Epithelial cell of esophagus (primary cell): ENCODE measurements around the gene KCNMA1.
A peak's percentile ranks its signal among the peaks of the same experiment; 100 is the strongest.

Source experiments
- DNase-seq: peaks from one replicate; pipeline ENCODE4 v3.0.0; 2010; ENCODE audit warnings: low read depth
- H3K4me3 ChIP-seq: 2 replicates; pipeline ENCODE4 v1.5.1; 2011; ENCODE audit warnings: mild to moderate bottlenecking, low read length, control low read depth
- CTCF ChIP-seq: IDR thresholded peaks from 2 replicates; pipeline ENCODE4 v1.5.1; 2011; ENCODE audit warnings: low read depth, mild to moderate bottlenecking, low read length, control low read depth, inconsistent platforms; ENCODE audit not compliant: insufficient read depth; ENCODE audit errors: missing control alignments

Gene KCNMA1

DNA sequence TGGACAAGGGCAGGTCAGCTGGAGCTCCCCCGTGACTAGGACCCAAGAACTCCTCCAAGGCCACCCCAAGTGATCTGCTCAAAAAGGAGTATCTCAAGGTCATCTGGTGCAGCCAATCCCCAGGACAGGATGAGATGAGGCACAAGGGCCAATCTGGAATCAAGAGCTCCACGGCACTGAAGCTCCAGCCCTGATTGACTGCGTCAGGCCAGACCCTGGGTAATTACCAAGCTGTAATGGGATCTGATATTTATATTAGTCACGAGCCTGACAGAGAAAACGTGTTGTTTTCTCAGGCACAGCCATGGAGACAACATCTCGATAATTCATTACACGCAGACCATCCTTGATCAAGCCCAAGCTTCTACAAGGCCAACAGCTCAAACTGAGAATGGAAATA is 4.2 kb downstream of the KCNMA1 start:
- no peak for DNase-seq
- TF ChIP-seq CTCF, result no peak
- no peak overlapping the region for H3K4me3 ChIP-seq

DNA sequence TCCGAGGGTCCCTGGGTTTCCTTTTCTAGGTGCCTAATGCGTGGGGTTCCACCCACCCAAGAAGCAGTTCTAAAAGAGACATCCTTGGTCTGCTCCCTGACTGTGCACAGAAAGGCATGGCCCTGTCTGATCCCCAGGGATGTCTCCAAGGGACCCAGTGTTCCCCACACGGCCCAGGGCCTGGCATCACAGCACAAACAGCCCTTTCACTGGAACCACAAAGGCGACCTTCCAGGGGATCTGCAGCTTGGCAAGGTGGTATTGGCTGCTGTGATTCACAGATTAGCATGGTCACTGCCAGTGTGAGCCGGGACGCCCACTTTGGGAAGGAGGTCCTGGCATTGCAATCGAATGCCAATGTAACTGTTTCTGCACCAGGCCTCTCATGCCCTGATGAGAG is 6.4 kb downstream of the KCNMA1 start:
- no peak for TF ChIP-seq CTCF
- H3K4me3 ChIP-seq, result no peak overlapping the region
- DNase-seq, result no peak

DNA sequence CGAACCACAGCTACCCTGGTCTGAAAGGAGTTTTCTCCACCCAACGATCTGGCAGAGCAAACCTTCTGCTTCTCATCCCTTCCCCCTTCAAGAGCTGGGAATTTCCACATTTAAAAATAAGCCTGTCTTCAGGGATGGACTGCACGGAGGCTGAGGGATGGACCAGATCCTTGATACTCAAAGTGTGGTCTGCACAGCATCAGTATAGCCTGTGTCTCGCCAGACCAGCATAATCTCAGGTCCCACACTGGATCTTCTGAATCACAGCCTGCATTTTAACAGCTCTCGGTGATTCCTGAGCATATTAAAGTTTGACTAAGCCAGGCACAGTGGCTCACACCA is 7.1 kb downstream of the KCNMA1 start:
- H3K4me3 ChIP-seq, result no peak overlapping the region
- no peak for TF ChIP-seq CTCF
- no peak for DNase-seq

DNA sequence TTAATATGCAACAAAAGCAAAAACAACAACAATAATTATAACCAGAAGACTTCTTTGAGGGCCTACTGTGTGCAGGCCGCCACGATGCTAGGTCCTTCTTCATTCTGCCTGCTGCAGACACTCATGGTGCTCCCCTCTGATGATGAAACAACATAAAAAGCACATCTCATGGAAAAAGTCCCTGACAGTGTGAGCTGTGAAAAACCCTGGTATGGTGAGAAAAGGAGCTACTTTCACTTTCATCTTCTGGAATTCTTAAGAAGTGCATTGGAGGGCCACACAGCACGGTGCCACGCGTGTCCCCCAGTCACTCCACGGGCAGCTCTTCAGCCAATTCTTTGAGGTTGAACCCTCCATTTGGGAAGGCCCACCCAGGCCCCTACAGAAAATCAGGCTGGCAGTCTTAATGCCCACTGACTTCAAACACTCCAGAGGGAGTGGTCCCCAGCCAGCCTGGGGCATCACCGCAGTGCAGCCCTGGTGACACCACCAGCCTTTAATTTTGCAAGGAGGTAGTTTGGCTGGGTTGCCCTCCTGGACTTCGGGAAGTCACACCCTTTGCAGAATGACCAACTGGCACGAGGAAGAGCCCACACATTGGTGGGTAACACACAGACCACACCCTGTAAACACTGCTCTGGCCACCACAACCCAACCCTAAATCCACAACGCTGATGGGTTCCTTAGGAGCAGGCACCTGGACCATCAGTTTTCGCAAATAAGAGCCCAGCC is 7.7 kb downstream of the KCNMA1 start:
- no peak overlapping the region for H3K4me3 ChIP-seq
- no peak for DNase-seq
- TF ChIP-seq CTCF, result no peak

DNA sequence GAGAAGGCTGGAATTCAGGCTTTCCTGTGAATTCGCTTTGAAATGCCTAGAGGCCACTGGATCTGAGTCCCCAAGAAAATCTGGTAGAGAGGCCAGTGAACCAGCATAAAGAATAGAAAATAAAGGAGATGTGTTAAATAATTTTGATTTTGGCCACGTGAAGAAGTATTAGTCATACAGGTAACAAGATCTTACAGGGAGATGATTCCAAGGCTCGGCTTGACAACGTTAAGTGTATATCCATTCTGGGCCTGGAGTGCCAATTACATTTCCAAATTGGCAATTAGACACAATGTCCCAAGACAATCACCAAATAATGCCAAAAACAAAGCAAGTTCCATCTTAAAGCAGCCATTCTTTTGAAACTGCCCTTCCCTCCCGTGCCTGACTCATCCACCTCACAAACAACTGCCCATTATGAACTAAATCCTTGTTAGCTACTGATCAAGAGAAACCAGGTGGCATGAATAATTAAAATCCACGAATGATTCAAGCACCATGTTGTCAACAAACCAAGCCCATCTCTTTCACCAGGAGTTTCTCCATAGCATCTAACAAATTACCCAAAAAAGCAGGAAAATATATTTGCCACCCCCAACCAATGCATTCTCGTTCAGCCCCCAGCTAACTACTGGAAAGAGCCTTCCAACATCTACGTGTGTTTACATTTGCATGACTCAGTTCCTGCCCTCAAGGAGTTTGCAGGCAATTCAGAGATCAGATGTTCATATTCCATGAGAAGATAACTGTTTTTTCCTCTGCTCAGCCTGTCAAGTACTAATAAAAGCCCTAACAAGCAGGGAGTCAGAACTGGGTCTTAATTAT is 8.5 kb downstream of the KCNMA1 start:
- DNase-seq, result peak; percentile 78
- no peak for TF ChIP-seq CTCF
- no peak overlapping the region for H3K4me3 ChIP-seq

DNA sequence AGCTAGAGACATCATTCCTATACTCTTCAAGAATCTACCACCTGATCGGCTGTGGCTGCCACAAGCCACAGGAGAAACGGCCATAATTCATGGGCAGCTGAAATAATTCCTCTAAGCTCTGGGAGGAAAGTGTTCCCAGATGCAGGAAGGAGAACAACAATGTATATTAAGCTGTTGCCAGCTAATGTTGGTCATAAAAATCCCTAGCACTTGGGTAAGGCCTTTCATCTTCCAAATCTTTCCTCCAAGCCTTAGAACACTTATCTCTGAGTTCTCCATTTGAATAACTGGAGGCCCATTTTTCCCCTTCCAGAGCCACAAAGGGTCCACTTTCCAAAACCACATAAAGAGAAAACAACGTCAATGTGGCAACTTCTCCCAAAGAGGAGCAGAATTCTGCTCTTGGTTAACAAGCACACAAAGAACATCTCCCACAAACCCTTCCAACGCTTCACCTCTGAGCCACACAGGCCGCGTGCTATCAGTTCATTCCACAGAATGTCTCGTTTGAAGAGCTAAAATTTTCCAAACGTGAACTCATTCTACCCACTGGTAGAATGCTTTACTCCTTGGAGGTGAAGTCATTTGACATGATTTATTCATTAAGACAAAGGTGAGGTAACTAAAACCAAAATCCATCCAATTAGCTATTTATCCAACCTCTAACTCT is 11.2 kb downstream of the KCNMA1 start:
- no peak overlapping the region for H3K4me3 ChIP-seq
- DNase-seq, result no peak
- TF ChIP-seq CTCF, result no peak
